ENCODE results near the gene CDKAL1.

DNA sequence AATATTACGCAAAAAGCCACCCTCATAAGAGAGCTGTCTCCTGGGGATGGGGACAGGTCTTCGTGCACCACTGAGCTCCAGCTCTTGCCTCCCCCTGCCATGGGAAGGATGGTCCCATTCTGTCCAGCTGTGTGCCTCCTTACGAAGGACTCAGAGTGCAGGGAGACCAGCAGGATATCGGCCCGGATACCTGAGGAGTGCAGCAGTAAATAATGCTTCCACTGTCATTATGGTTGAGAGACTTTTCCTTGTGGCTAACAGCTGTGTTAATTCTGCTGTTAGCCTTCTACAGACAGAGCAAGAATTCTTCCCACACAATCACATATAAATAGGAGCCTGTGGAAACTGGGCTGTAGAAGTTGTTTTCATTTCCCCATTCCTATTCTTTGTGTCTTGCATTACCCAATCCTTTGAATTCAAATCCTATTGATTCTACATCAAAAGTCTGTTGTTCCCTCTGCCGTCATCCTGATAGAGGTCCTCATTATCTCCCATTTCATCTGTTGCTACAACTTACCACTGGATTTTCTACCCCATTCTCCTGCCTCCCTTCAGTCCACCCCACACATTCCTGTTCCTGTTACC lies 694.7 kb downstream of the CDKAL1 start:
- TF ChIP-seq, protein P1, sequence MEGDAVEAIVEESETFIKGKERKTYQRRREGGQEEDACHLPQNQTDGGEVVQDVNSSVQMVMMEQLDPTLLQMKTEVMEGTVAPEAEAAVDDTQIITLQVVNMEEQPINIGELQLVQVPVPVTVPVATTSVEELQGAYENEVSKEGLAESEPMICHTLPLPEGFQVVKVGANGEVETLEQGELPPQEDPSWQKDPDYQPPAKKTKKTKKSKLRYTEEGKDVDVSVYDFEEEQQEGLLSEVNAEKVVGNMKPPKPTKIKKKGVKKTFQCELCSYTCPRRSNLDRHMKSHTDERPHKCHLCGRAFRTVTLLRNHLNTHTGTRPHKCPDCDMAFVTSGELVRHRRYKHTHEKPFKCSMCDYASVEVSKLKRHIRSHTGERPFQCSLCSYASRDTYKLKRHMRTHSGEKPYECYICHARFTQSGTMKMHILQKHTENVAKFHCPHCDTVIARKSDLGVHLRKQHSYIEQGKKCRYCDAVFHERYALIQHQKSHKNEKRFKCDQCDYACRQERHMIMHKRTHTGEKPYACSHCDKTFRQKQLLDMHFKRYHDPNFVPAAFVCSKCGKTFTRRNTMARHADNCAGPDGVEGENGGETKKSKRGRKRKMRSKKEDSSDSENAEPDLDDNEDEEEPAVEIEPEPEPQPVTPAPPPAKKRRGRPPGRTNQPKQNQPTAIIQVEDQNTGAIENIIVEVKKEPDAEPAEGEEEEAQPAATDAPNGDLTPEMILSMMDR (IDR thresholded peaks at IDR 0.05) = no peak
- TF ChIP-seq POLR2A (IDR thresholded peaks at IDR 0.05) = no peak
